Measurements from ENCODE around the gene SELENOT.

The SELENOT gene

GRCh38 chr3:150662410-150663200, 59.5 kb downstream of the SELENOT start:
- no peak for DNase-seq (ENCODE audit: low read depth)

GRCh38 chr3:150663461-150663860, 60.3 kb downstream of the SELENOT start:
- no peak for DNase-seq (ENCODE audit: low read depth)

GRCh38 chr3:150666167-150666566, 63.0 kb downstream of the SELENOT start:
- DNase-seq (ENCODE audit: low read depth) = no peak

- DNase-seq (ENCODE audit: low read depth) = no peak
These were observed 70.8 kb downstream of the SELENOT start for GRCh38 chr3:150673966-150674365.

GRCh38 chr3:150675587-150675986, 72.5 kb downstream of the SELENOT start:
- DNase-seq (ENCODE audit: low read depth) = no peak

All from activated T-helper 9 cell treated with anti-CD3 and anti-CD28 coated beads, Interleukin-2, amount 50 U/mL, for 16 hours (primary cell).